HUDEP-2 (cell line): ENCODE data around the gene ITCH.
"Not testable (repeated sequence)": the region's sequence is repeated elsewhere in the genome, so short reads cannot be mapped to it uniquely, and the experiment has no call there.

Source experiments
- DNase-seq, 76 experiments: peaks; one replicate each; lab custom pipeline; 2025; ENCODE audit not compliant: unreplicated experiment in 76 of 76; lab: John Stamatoyannopoulos, UW

ITCH gene

GRCh38 chr20:34363062-34363464, at the start of gene ITCH:
Gene ITCH, plus strand, starts transcription at chr20:34363273. Its CDS starts 30,539 bp downstream, at chr20:34393812.
- DNase-seq = peak in 75 of 76 experiments; percentile 40 to 97 (median 82)

GRCh38 chr20:34315236-34315635, 47.8 kb upstream of the ITCH start:
- DNase-seq = no peak

GRCh38 chr20:34316196-34316814, 46.8 kb upstream of the ITCH start:
- DNase-seq = no peak

GRCh38 chr20:34318609-34319443, 44.2 kb upstream of the ITCH start:
- DNase-seq = no peak

GRCh38 chr20:34320861-34321260, 42.2 kb upstream of the ITCH start:
- no peak for DNase-seq

GRCh38 chr20:34322267-34323105, 40.6 kb upstream of the ITCH start:
- no peak for DNase-seq

- DNase-seq = no peak
These were observed 38.5 kb upstream of the ITCH start for GRCh38 chr20:34324541-34324940.

GRCh38 chr20:34328207-34328606, 34.9 kb upstream of the ITCH start:
- DNase-seq = not testable (repeated sequence)

GRCh38 chr20:34328928-34329677, 34.0 kb upstream of the ITCH start:
- DNase-seq = no peak

- not testable (repeated sequence) for DNase-seq
These were observed 32.1 kb upstream of the ITCH start for GRCh38 chr20:34330861-34331544.

- no peak for DNase-seq
These were observed 31.2 kb upstream of the ITCH start for GRCh38 chr20:34331838-34332237.

- no peak for DNase-seq
These were observed 30.7 kb upstream of the ITCH start for GRCh38 chr20:34332262-34332920.

GRCh38 chr20:34333786-34334185, 29.3 kb upstream of the ITCH start:
- no peak for DNase-seq

GRCh38 chr20:34334654-34335407, 28.2 kb upstream of the ITCH start:
- no peak for DNase-seq

GRCh38 chr20:34337544-34337943, 25.5 kb upstream of the ITCH start:
- DNase-seq = no peak

GRCh38 chr20:34337982-34338726, 24.9 kb upstream of the ITCH start:
- DNase-seq = no peak

GRCh38 chr20:34340726-34341125, 22.3 kb upstream of the ITCH start:
- DNase-seq = not testable (repeated sequence)

GRCh38 chr20:34341199-34341598, 21.9 kb upstream of the ITCH start:
- DNase-seq = not testable (repeated sequence)
